ENCODE data around the gene TMPRSS11A. TPM values are rescaled to one million over a fixed set of nuclear protein-coding genes. Genes with fewer than 3 reads are reported as not detected.

The TMPRSS11A gene
- total and polyA plus RNA-seq, 2 of the 13 experiments (the other 11 are each of a cell fraction or from before 2014, with no cell fraction given): not detected

- TF ChIP-seq ZNF337 (CRISPR knock-in tag; IDR thresholded peaks at IDR 0.05; ENCODE audit: borderline replicate concordance, low read depth) (no peak), ZNF501 (CRISPR knock-in tag; IDR thresholded peaks at IDR 0.05) (no peak), ZNF343 (CRISPR knock-in tag; IDR thresholded peaks at IDR 0.05) (no peak)
These were observed 34.7 kb downstream of the TMPRSS11A start (continued) for GRCh38 chr4:67928546-67928945.

- in situ Hi-C loops (cut with HindIII; ENCODE audit: extremely low pct_ligation_motif_present, low pct_unique_long_range_greater_than_20kb) (no loop called here), intact Hi-C loops (cut with micrococcal nuclease; ENCODE audit: unreplicated experiment) (no loop called here)
- no CpG with 5 or more reads among the region's 3 CpGs for WGBS (ENCODE audit: low lambda C conversion rate)
- ChIA-PET CTCF (ENCODE audit: low intra/inter-chr PET ratio, low total read pairs) (no interaction called here), POLR2A (no interaction called here)
- H3K9me3 ChIP-seq (ENCODE audit: low read length): no peaks in the 10 kb centered on the region
- DNase-seq (ENCODE audit: low spot score) (no peak), FAIRE-seq (no peak), ATAC-seq (no peak)
- no peaks in the 10 kb centered on the region for H3K79me2 ChIP-seq (ENCODE audit: insufficient read depth, low read length)
- H3K4me3 ChIP-seq (replicated peaks in 1 of 3; ENCODE audit: insufficient read depth in 1 of 3, low read depth in 2 of 3, low read length in 3 of 3): no peak overlapping the region
- no peak overlapping the region for H2AFZ ChIP-seq (ENCODE audit: low read length)
- H3K9ac ChIP-seq (ENCODE audit: insufficient read depth, low read depth, low read length): no peak overlapping the region
- H3K4me1 ChIP-seq (ENCODE audit: insufficient read depth, low read length): no peaks in the 10 kb centered on the region
- H3K27ac ChIP-seq (ENCODE audit: extremely low read length, insufficient read depth, low read length): no peak overlapping the region
- TF ChIP-seq ZNF251 (CRISPR knock-in tag; IDR thresholded peaks at IDR 0.05) (no peak), IRX3 (CRISPR knock-in tag; IDR thresholded peaks at IDR 0.05; ENCODE audit: borderline replicate concordance, low read depth) (no peak), ZNF362 (CRISPR knock-in tag; IDR thresholded peaks at IDR 0.05; ENCODE audit: borderline replicate concordance) (no peak), ZNF563 (CRISPR knock-in tag; IDR thresholded peaks at IDR 0.05) (no peak), ZNF577 (CRISPR knock-in tag; IDR thresholded peaks at IDR 0.05; ENCODE audit: borderline replicate concordance, low read depth) (no peak), ZC3H13 (CRISPR knock-in tag; IDR thresholded peaks at IDR 0.05) (no peak), ZNF615 (CRISPR knock-in tag; IDR thresholded peaks at IDR 0.05; ENCODE audit: borderline replicate concordance) (no peak), ZNF513 (CRISPR knock-in tag; conservative IDR thresholded peaks at IDR 0.05) (no peak), ZNF296 (CRISPR knock-in tag; conservative IDR thresholded peaks at IDR 0.05) (no peak), USF2 (IDR thresholded peaks at IDR 0.05; ENCODE audit: low read depth, low read length) (no peak), USF2 (CRISPR knock-in tag; IDR thresholded peaks at IDR 0.05; ENCODE audit: borderline replicate concordance) (no peak)
- H3K27me3 ChIP-seq (ENCODE audit: control insufficient read depth in 1 of 2, insufficient read depth in 2 of 2, low read length in 2 of 2): no peaks in the 10 kb centered on the region; a peak in 1 of 5 replicates
- H3K4me2 ChIP-seq (ENCODE audit: low read depth, low read length): no peak overlapping the region
- no peaks in the 10 kb centered on the region for H3K36me3 ChIP-seq (replicated peaks in 1 of 2; ENCODE audit: control insufficient read depth in 1 of 2, insufficient read depth in 2 of 2, low read length in 2 of 2)
- no TSS peak for BruUV-seq (replicated peaks)
- no peaks in the 10 kb centered on the region for H4K20me1 ChIP-seq (ENCODE audit: insufficient read depth, low read length)
These were observed 36.0 kb downstream of the TMPRSS11A start for GRCh38 chr4:67927251-67927650.

Data from HepG2 (cell line).